ENCODE measurements around the gene SCN4B.

The SCN4B gene

DNA sequence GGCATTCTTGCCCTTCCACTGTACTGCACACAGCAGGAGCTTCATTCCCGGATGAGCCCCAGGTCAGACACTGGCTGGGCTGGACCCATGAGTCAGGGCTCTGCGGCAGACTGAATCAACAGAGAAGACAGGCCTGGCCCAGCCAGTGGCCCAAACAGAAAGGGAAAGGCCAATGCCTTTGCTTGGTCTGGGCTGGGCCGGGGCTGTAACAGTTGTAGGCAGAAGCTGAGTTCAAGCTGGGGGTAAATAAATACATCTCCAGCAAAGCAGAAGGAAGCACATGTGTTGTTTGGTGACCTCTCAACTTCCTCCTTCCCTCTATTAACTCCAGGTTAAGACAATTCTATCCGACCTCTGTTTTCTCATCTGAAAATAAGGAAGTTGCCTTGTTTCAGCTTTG lies 64.1 kb downstream of the SCN4B start:
- H3K4me3 ChIP-seq (replicated peaks; ENCODE audit: insufficient read depth, low read length) = no peak overlapping the region
- TF ChIP-seq POLR2AphosphoS5 (IDR thresholded peaks at IDR 0.05; ENCODE audit: low read depth) (peak; percentile 42; the same call in 1 of the 2 replicates), SPI1 (IDR thresholded peaks at IDR 0.05; ENCODE audit: borderline replicate concordance, low read depth) (peak; percentile 64; the same call in 1 of the 2 replicates), CTCF (IDR thresholded peaks at IDR 0.05; ENCODE audit: insufficient read depth, low read length) (no peak), GABPA (IDR thresholded peaks at IDR 0.05; ENCODE audit: low read depth) (no peak)
- TF ChIP-seq, protein P1, sequence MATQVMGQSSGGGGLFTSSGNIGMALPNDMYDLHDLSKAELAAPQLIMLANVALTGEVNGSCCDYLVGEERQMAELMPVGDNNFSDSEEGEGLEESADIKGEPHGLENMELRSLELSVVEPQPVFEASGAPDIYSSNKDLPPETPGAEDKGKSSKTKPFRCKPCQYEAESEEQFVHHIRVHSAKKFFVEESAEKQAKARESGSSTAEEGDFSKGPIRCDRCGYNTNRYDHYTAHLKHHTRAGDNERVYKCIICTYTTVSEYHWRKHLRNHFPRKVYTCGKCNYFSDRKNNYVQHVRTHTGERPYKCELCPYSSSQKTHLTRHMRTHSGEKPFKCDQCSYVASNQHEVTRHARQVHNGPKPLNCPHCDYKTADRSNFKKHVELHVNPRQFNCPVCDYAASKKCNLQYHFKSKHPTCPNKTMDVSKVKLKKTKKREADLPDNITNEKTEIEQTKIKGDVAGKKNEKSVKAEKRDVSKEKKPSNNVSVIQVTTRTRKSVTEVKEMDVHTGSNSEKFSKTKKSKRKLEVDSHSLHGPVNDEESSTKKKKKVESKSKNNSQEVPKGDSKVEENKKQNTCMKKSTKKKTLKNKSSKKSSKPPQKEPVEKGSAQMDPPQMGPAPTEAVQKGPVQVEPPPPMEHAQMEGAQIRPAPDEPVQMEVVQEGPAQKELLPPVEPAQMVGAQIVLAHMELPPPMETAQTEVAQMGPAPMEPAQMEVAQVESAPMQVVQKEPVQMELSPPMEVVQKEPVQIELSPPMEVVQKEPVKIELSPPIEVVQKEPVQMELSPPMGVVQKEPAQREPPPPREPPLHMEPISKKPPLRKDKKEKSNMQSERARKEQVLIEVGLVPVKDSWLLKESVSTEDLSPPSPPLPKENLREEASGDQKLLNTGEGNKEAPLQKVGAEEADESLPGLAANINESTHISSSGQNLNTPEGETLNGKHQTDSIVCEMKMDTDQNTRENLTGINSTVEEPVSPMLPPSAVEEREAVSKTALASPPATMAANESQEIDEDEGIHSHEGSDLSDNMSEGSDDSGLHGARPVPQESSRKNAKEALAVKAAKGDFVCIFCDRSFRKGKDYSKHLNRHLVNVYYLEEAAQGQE (IDR thresholded peaks at IDR 0.05; ENCODE audit: insufficient replicate concordance, low read depth) = no peak
- DNase-seq (ENCODE audit: low read depth in 1 of 2, low spot score in 1 of 2) = peak; percentile 75 to 81
- H3K27ac ChIP-seq (replicated peaks) = peak overlapping the region; percentile 76
- no peaks in the 10 kb centered on the region for H3K27me3 ChIP-seq (ENCODE audit: insufficient read depth, poor library complexity, severe bottlenecking)

GRCh38 chr11:118087931-118088330 lies 64.7 kb downstream of the SCN4B start:
- DNase-seq (ENCODE audit: low read depth in 1 of 2, low spot score in 1 of 2) = no peak
- H3K27ac ChIP-seq (replicated peaks) = peak overlapping the region; percentile 76
- H3K4me3 ChIP-seq (replicated peaks; ENCODE audit: insufficient read depth, low read length) = no peak overlapping the region
- TF ChIP-seq GABPA (IDR thresholded peaks at IDR 0.05; ENCODE audit: low read depth) (no peak), POLR2AphosphoS5 (IDR thresholded peaks at IDR 0.05; ENCODE audit: low read depth) (no peak), SPI1 (IDR thresholded peaks at IDR 0.05; ENCODE audit: borderline replicate concordance, low read depth) (no peak), CTCF (IDR thresholded peaks at IDR 0.05; ENCODE audit: insufficient read depth, low read length) (no peak)
- TF ChIP-seq, protein P1 (IDR thresholded peaks at IDR 0.05; ENCODE audit: insufficient replicate concordance, low read depth) = no peak
- no peaks in the 10 kb centered on the region for H3K27me3 ChIP-seq (ENCODE audit: insufficient read depth, poor library complexity, severe bottlenecking)

GRCh38 chr11:118086913-118087768 lies 65.5 kb downstream of the SCN4B start, which contains the start of gene SMIM35:
Gene SMIM35, minus strand, starts transcription at chr11:118086963. Its CDS starts 206 bp downstream, at chr11:118086757.
- DNase-seq (ENCODE audit: low read depth in 1 of 2, low spot score in 1 of 2) = no peak
- TF ChIP-seq CTCF (IDR thresholded peaks at IDR 0.05; ENCODE audit: insufficient read depth, low read length) (no peak), SPI1 (IDR thresholded peaks at IDR 0.05; ENCODE audit: borderline replicate concordance, low read depth) (no peak), GABPA (IDR thresholded peaks at IDR 0.05; ENCODE audit: low read depth) (no peak), POLR2AphosphoS5 (IDR thresholded peaks at IDR 0.05; ENCODE audit: low read depth) (no peak)
- TF ChIP-seq, protein P1 (IDR thresholded peaks at IDR 0.05; ENCODE audit: insufficient replicate concordance, low read depth) = no peak
- Histone ChIP-seq H3K27me3 (ENCODE audit: insufficient read depth, poor library complexity, severe bottlenecking) (no peaks in the 10 kb centered on the region), H3K4me3 (replicated peaks; ENCODE audit: insufficient read depth, low read length) (no peak within 1 kb of the TSS), H3K27ac (replicated peaks) (peak within 1 kb of the TSS; percentile 76; the same call in 1 of the 2 replicates)
